Stimulated activated CD4-positive, alpha-beta T cell treated with anti-CD3 and anti-CD28 coated beads, Interleukin-1b, Interleukin-23, amount 100 ng/mL, for 4 hours (primary cell): Measurements from ENCODE around the gene ZNF791.
"Not testable (repeated sequence)": the region's sequence is repeated elsewhere in the genome, so short reads cannot be mapped to it uniquely, and the experiment has no call there.

Experiments used
- DNase-seq, 2 donors: peaks; one replicate each; pipeline ENCODE4 v3.0.0-alpha.2; 2020; ENCODE audit warnings: low read depth in 2 of 2

Gene ZNF791

GRCh38 chr19:12629215-12629614 lies 18.5 kb downstream of the ZNF791 start:
- DNase-seq: no peak

GRCh38 chr19:12636631-12637030 lies 25.9 kb downstream of the ZNF791 start:
- no peak for DNase-seq

- no peak for DNase-seq
Measured at GRCh38 chr19:12638611-12639182, 28.0 kb downstream of the ZNF791 start.

GRCh38 chr19:12639901-12640613 lies 29.3 kb downstream of the ZNF791 start:
- peak; percentile 80 to 86 for DNase-seq

GRCh38 chr19:12641456-12641855 lies 30.7 kb downstream of the ZNF791 start:
- no peak for DNase-seq

GRCh38 chr19:12642506-12642905 lies 31.8 kb downstream of the ZNF791 start:
- no peak for DNase-seq

- not testable (repeated sequence) for DNase-seq
Measured at GRCh38 chr19:12643716-12644115, 33.0 kb downstream of the ZNF791 start.

- no peak for DNase-seq
Measured at GRCh38 chr19:12646551-12646950, 35.8 kb downstream of the ZNF791 start.

GRCh38 chr19:12647047-12647446 lies 36.3 kb downstream of the ZNF791 start:
- DNase-seq: no peak

GRCh38 chr19:12647490-12648071 lies 36.9 kb downstream of the ZNF791 start:
- peak in 1 of 2 donors; percentile 30 for DNase-seq

- DNase-seq: no peak
Measured at GRCh38 chr19:12648088-12648487, 37.4 kb downstream of the ZNF791 start.

GRCh38 chr19:12649941-12650340 lies 39.2 kb downstream of the ZNF791 start:
- no peak for DNase-seq

GRCh38 chr19:12652219-12652618 lies 41.5 kb downstream of the ZNF791 start:
- no peak for DNase-seq

- no peak for DNase-seq
Measured at GRCh38 chr19:12655546-12655945, 44.8 kb downstream of the ZNF791 start.

GRCh38 chr19:12656899-12657571 lies 46.3 kb downstream of the ZNF791 start:
- DNase-seq: peak in 1 of 2 donors; percentile 16

GRCh38 chr19:12657966-12658365 lies 47.2 kb downstream of the ZNF791 start:
- no peak for DNase-seq

GRCh38 chr19:12660980-12661379 lies 50.3 kb downstream of the ZNF791 start:
- no peak for DNase-seq

- no peak for DNase-seq
Measured at GRCh38 chr19:12664406-12665280, 53.9 kb downstream of the ZNF791 start.

- peak; percentile 25 to 30 for DNase-seq
Measured at GRCh38 chr19:12665281-12665573, 54.5 kb downstream of the ZNF791 start.

GRCh38 chr19:12665671-12666264 lies 55.0 kb downstream of the ZNF791 start:
- DNase-seq: no peak

GRCh38 chr19:12666265-12667048 lies 55.7 kb downstream of the ZNF791 start, which contains the start of the genes MAN2B1 and WDR83:
Gene MAN2B1 (minus strand): TSS chr19:12666742. CDS start chr19:12666701, 41 bp downstream.
Gene WDR83 (plus strand): TSS chr19:12666807. CDS start chr19:12669791, 2,984 bp downstream.
- DNase-seq: peak; percentile 75 to 85
